Right lobe of liver (tissue), 6 donors: ENCODE measurements around the gene SYCP2. TPM values are rescaled to one million over a fixed set of nuclear protein-coding genes. Genes with fewer than 3 reads are reported as not detected.

Experiments
- ATAC-seq, 4 donors: fragments of 200-7000 bp; cut with Tn5 transposase; one replicate each; pipeline ENCODE4 v1.9.1; 2020; ENCODE audit warnings: mild to moderate bottlenecking in 4 of 4, moderate library complexity in 4 of 4
- DNase-seq, 3 donors: peaks; one replicate each; pipeline ENCODE4 v3.0.0-alpha.2; 2020
- H3K27ac ChIP-seq, 3 donors: fragments of 200-600 bp; one replicate each; pipeline ENCODE4 v1.8.0; 2022
- H3K27me3 ChIP-seq, 2 donors: fragments of 200-600 bp; one replicate each; pipeline ENCODE4 v1.8.0; 2022
- H3K36me3 ChIP-seq, 4 donors: fragments of 200-600 bp; sonication (generic) in 1 of 4; one replicate each; pipeline versions ENCODE4 v1.5.1 to v1.8.0; 2017 to 2022; ENCODE audit warnings: control low read depth in 1 of 4
- H3K4me1 ChIP-seq, 4 donors: fragments of 200-600 bp; sonication (generic) in 1 of 4; one replicate each; pipeline versions ENCODE4 v1.5.1 to v1.8.0; 2017 to 2022; ENCODE audit warnings: control low read depth in 1 of 4
- H3K4me3 ChIP-seq, 3 donors: fragments of 200-600 bp; one replicate each; pipeline ENCODE4 v1.8.0; 2022
- H3K9me3 ChIP-seq, 4 donors: fragments of 200-600 bp; sonication (generic) in 1 of 4; one replicate each; pipeline versions ENCODE4 v1.5.1 to v1.8.0; 2017 to 2022; ENCODE audit warnings: control low read depth in 1 of 4
- POLR2A ChIP-seq: fragments of 450-650 bp; IDR thresholded peaks from one replicate; pipeline ENCODE4 v1.6.1; 2017; ENCODE audit warnings: antibody characterized with exemption, mild to moderate bottlenecking
- WGBS: methylation state at CpG from one replicate; pipeline ENCODE4 v1.1.6; 2018; ENCODE audit warnings: low coverage, low lambda C conversion rate; ENCODE audit not compliant: insufficient coverage; ENCODE audit errors: missing lambda C conversion rate; 5-methylcytosine and 5-hydroxymethylcytosine counted together
- intact Hi-C, 2 donors: fragments of 100-400 bp; cut with DNase I; formaldehyde crosslinking; loops; one replicate each; pipeline versions ENCODE4 v1.11.2 to v1.14.1; 2022
- total RNA-seq, 6 experiments: library from RNA; depleted of rRNA in 2 of 6; stranded (reverse); fragments of >200 nt in 2 of 6; fragmentation: NEBNext Ultra II Directional in 3 of 6; extraction: Animal tissue kit (Norgen Biotek cat#: 25700) in 3 of 6; gene quantifications; one replicate each; pipeline versions ENCODE4 v1.1.0 to v1.2.4, GENCODE V29; 2016 to 2023
- TF ChIP-seq, protein P1 (sequence below), 4 donors: fragments of 200-600 bp in 3 of 4; fragments of 450-650 bp in 1 of 4; IDR thresholded peaks; one replicate each; pipeline versions ENCODE4 v1.5.1 to v1.8.0; 2016 to 2022; ENCODE audit warnings: antibody characterized with exemption in 4 of 4, mild to moderate bottlenecking in 2 of 4
- donor health status: DM: no; HTN: yes; CAD: no.
- donor health status: DM: no; HTN: no; CAD: no.
- donor health status: DM: no; HTN: no; CAD: no.
- donor health status: DM: no; HTN: yes; CAD: no.
- donor health status: DM: no; HTN: yes; CAD: no.

Gene SYCP2
- total RNA-seq, 6 experiments from 2014 or later = 0.18 to 0.95 (median 0.63) TPM

DNA sequence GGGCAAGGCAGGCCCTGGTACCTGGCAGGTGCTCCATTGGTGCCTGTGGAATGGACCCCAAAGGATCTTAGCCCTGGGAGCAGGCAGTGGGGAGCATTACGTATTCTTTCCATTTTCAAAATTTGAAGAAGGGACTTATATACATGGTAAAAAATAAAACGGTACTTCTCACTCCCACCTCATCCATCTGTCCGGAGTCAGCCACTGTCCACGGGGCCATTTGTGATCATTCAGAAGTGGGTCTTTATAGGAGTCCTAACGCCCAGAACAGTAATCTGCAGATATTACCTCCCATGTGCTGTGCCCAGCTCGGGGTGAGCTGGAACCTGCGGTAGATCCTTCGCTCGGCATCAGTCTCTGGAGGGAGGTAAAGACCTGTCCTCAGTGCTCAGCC lies 110.4 kb downstream of the SYCP2 start:
- Histone ChIP-seq H3K9me3 (no peaks in the 10 kb centered on the region), H3K27me3 (no peaks in the 10 kb centered on the region), H3K27ac (no peak overlapping the region), H3K36me3 (no peaks in the 10 kb centered on the region), H3K4me3 (no peak overlapping the region), H3K4me1 (no peaks in the 10 kb centered on the region)
- intact Hi-C loops = no loop called here
- DNase-seq = no peak
- ATAC-seq = no peak
- WGBS = 75% methylated on average over 7 of the region's 9 CpGs
- TF ChIP-seq, protein P1, sequence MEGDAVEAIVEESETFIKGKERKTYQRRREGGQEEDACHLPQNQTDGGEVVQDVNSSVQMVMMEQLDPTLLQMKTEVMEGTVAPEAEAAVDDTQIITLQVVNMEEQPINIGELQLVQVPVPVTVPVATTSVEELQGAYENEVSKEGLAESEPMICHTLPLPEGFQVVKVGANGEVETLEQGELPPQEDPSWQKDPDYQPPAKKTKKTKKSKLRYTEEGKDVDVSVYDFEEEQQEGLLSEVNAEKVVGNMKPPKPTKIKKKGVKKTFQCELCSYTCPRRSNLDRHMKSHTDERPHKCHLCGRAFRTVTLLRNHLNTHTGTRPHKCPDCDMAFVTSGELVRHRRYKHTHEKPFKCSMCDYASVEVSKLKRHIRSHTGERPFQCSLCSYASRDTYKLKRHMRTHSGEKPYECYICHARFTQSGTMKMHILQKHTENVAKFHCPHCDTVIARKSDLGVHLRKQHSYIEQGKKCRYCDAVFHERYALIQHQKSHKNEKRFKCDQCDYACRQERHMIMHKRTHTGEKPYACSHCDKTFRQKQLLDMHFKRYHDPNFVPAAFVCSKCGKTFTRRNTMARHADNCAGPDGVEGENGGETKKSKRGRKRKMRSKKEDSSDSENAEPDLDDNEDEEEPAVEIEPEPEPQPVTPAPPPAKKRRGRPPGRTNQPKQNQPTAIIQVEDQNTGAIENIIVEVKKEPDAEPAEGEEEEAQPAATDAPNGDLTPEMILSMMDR (IDR thresholded peaks at IDR 0.05) = no peak
- TF ChIP-seq POLR2A = no peak

DNA sequence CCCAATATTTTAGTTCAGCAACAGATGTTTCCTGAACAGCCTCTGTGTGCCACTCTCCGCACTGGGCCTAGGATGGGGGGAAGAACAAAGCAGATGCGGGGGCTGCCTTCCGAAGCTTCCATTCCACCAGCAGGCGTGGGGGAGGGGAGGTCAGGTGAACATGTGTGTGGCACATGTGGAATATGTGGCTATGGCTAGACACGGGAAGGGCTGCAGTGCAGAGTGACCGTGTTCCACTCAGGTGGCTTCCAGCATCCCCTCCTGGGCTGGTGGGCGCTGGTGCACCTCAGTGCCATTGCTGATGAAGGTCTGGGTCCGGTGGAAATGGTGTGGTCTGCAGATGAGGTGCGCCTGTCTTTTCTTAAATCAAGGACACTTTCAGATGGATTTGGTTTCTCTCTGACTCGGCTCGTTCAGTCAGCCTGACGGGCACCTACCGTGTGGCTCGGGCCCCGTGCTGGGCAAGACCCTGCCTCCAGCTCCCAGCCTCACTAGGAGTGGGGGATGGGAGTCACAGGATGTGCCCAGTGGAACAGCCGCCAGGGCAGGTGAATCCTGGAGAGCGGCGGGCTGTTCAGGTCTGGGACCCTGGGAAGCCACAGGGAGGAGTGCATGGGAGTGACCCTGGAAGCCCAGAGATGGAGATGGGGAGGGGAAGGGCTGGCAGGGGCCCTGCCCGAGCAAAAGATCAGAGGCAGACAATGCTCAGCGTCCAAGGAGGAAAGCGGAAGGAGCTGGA lies 111.0 kb downstream of the SYCP2 start:
- Histone ChIP-seq H3K27me3 (no peaks in the 10 kb centered on the region), H3K36me3 (no peaks in the 10 kb centered on the region)
- 60% methylated on average over 10 of the region's 21 CpGs for WGBS

DNA sequence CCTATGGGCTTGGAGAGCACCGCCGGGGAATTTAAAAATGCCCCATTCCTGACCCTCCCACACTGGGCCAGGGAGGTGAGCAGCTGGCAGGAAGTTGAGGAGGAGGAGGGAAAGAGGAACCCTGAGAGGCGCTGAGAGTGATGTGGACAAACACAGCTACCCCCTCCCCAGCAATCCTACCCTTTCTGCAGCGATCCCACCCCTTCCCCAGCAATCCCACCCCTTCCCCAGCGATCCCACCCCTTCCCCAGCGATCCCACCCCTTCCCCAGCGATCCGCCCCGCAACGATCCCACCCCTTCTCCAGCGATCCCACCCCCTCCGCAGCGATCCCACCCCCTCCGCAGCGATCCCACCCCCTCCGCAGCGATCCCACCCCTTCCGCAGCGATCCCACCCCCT lies 111.6 kb downstream of the SYCP2 start:
- no peak for ATAC-seq
- no peak overlapping the region for H3K4me3 ChIP-seq
- H3K27ac ChIP-seq = no peak overlapping the region
- no peaks in the 10 kb centered on the region for H3K27me3 ChIP-seq
- no peaks in the 10 kb centered on the region for H3K4me1 ChIP-seq
- intact Hi-C loops = no loop called here
- WGBS = 63% methylated on average over 14 of the region's 19 CpGs
- H3K36me3 ChIP-seq = no peaks in the 10 kb centered on the region
- no peaks in the 10 kb centered on the region for H3K9me3 ChIP-seq
- TF ChIP-seq POLR2A = no peak
- TF ChIP-seq, protein P1 (IDR thresholded peaks at IDR 0.05) = no peak
- DNase-seq = no peak

More for the DNA sequence above, 111.0 kb downstream of the SYCP2 start:
- no peak overlapping the region for H3K27ac ChIP-seq
- TF ChIP-seq, protein P1 (IDR thresholded peaks at IDR 0.05) = no peak
- no peak for TF ChIP-seq POLR2A
- no peak for ATAC-seq
- no peaks in the 10 kb centered on the region for H3K4me1 ChIP-seq
- H3K4me3 ChIP-seq = no peak overlapping the region
- DNase-seq = no peak
- no peaks in the 10 kb centered on the region for H3K9me3 ChIP-seq
- intact Hi-C loops = no loop called here

DNA sequence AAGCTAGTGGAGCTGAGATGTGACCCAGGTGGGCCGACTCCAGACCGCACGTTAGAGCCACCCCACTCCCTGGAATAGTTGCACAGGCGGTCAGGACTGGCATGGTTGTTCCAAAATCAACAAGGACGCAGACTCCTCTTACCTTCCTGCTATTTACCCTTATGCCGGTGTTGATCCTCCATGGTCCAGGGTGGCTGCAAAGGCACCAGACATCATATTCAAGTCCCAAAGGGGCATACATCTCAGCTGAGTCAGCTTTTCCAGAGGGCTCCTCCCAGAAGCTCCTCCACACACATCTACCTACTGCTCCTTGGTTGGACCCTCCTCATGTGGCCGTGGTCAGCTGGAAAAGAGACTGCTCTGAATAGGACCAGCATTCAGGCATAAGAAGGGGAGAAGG lies 112.2 kb downstream of the SYCP2 start:
- no peaks in the 10 kb centered on the region for H3K4me1 ChIP-seq
- intact Hi-C loops = no loop called here
- no peak overlapping the region for H3K4me3 ChIP-seq
- H3K27me3 ChIP-seq = no peaks in the 10 kb centered on the region
- WGBS = 70% methylated on average over 2 of the region's 7 CpGs
- no peak overlapping the region for H3K27ac ChIP-seq
- TF ChIP-seq, protein P1 (IDR thresholded peaks at IDR 0.05) = no peak
- TF ChIP-seq POLR2A = no peak
- DNase-seq = no peak
- no peaks in the 10 kb centered on the region for H3K36me3 ChIP-seq
- no peaks in the 10 kb centered on the region for H3K9me3 ChIP-seq
- ATAC-seq = no peak
